HCT116 (cell line): ENCODE data around the gene MTM1. TPM values are rescaled to one million over a fixed set of nuclear protein-coding genes. Genes with fewer than 3 reads are reported as not detected.

ENCODE experiments used
- ATAC-seq: fragments of 200-7000 bp; cut with Tn5 transposase; 2 replicates; pipeline ENCODE4 v1.9.1; 2020; ENCODE audit warnings: mild to moderate bottlenecking, moderate library complexity
- BruUV-seq: library from RNA; stranded (reverse); fragments of 400-500 nt; replicated peaks from 2 replicates; lab custom pipeline; 2021; lab: Mats Ljungman, UMichigan
- CTCF ChIA-PET: fragments of 300-600 bp; sonication (Branson Sonifier 250); formaldehyde crosslinking; loops from one replicate; lab custom pipeline; 2021; ENCODE audit warnings: antibody characterized with exemption; lab: Charles Lee
- POLR2A ChIA-PET: fragments of 300-600, 350-600 bp; sonication (Branson Sonifier 250); formaldehyde crosslinking; loops from one replicate; lab custom pipeline; 2021; ENCODE audit warnings: antibody characterized with exemption; lab: Charles Lee
- RAD21 ChIA-PET, 2 experiments: fragments of 300-600 bp; sonication (Branson Sonifier 250); formaldehyde crosslinking; loops; one replicate each; lab custom pipeline; 2023; ENCODE audit warnings: low total read pairs in 2 of 2; ENCODE audit not compliant: uncharacterized antibody in 2 of 2, unreplicated experiment in 2 of 2, low non-redundant PET in 1 of 2; lab: Charles Lee
- DNase-seq: peaks from one replicate; pipeline ENCODE4 v3.0.0-alpha.2; 2010; ENCODE audit warnings: low read depth, low spot score
- H2AFZ ChIP-seq: fragments of 200-600 bp; shearing (Covaris generic), sonication (generic); 2 replicates; pipeline ENCODE4 v1.6.1; 2017; ENCODE audit warnings: low read depth, mixed run types, mixed read lengths, antibody characterized with exemption, low read length; ENCODE audit not compliant: poor library complexity, severe bottlenecking
- H3K27ac ChIP-seq: 2 replicates; pipeline ENCODE4 v1.5.1; 2012; ENCODE audit warnings: low read depth, low read length
- H3K27me3 ChIP-seq: fragments of 200-600 bp; sonication (generic); 2 replicates; pipeline ENCODE4 v1.6.1; 2016; ENCODE audit warnings: mixed run types, low read length, mixed read lengths; ENCODE audit not compliant: insufficient read depth
- H3K36me3 ChIP-seq, 2 experiments: fragments of 200-500 bp in 1 of 2; fragments of 200-600 bp in 1 of 2; sonication (Bioruptor generic) in 1 of 2; sonication (generic) in 1 of 2; 2 replicates each; pipeline versions ENCODE4 v1.5.1 to v1.6.1; 2014 to 2016; ENCODE audit warnings: low read length in 2 of 2, inconsistent platforms in 1 of 2, mixed read lengths in 1 of 2, mixed run types in 1 of 2; ENCODE audit not compliant: insufficient read depth in 2 of 2, control insufficient read depth in 1 of 2
- H3K4me1 ChIP-seq, 2 experiments: fragments of 200-600 bp in 1 of 2; sonication (generic) in 1 of 2; 2 replicates each; pipeline versions ENCODE4 v1.5.1 to v1.6.1; 2012 to 2017; ENCODE audit warnings: low read length in 2 of 2, inconsistent platforms in 1 of 2, mild to moderate bottlenecking in 1 of 2, mixed read lengths in 1 of 2, mixed run types in 1 of 2, moderate library complexity in 1 of 2; ENCODE audit not compliant: insufficient read depth in 2 of 2, control insufficient read depth in 1 of 2
- H3K4me2 ChIP-seq: fragments of 200-600 bp; sonication (generic); 2 replicates; pipeline ENCODE4 v1.6.1; 2017; ENCODE audit warnings: mixed run types, low read length, mixed read lengths
- H3K4me3 ChIP-seq, 2 experiments: fragments of 200-600 bp in 1 of 2; sonication (generic) in 1 of 2; replicated peaks in 1 of 2; 2 replicates each; pipeline ENCODE4 v1.5.1; 2011 to 2016; ENCODE audit warnings: low read length in 2 of 2, control low read depth in 1 of 2, low read depth in 1 of 2, mild to moderate bottlenecking in 1 of 2, mixed read lengths in 1 of 2, mixed run types in 1 of 2
- H3K79me2 ChIP-seq: fragments of 200-600 bp; sonication (generic); 2 replicates; pipeline ENCODE4 v1.6.1; 2017; ENCODE audit warnings: mild to moderate bottlenecking, mixed run types, low read length, moderate library complexity, mixed read lengths; ENCODE audit not compliant: insufficient read depth
- H3K9ac ChIP-seq: fragments of 200-600 bp; sonication (generic); 2 replicates; pipeline ENCODE4 v1.6.1; 2016; ENCODE audit warnings: low read length, mixed read lengths
- H3K9me2 ChIP-seq: fragments of 200-600 bp; sonication (generic), shearing (Covaris generic); 2 replicates; pipeline ENCODE4 v1.6.1; 2017; ENCODE audit warnings: mixed run types, mild to moderate bottlenecking, moderate library complexity; ENCODE audit not compliant: insufficient read depth
- H3K9me3 ChIP-seq, 2 experiments: fragments of 200-500 bp in 1 of 2; fragments of 200-600 bp in 1 of 2; sonication (Bioruptor generic) in 1 of 2; sonication (generic) in 1 of 2; 2 replicates each; pipeline ENCODE4 v1.6.1; 2014 to 2017; ENCODE audit warnings: low read length in 2 of 2, mixed read lengths in 2 of 2, inconsistent platforms in 1 of 2, low read depth in 1 of 2, mild to moderate bottlenecking in 1 of 2, mixed run types in 1 of 2, moderate library complexity in 1 of 2; ENCODE audit not compliant: control insufficient read depth in 1 of 2, insufficient read depth in 1 of 2
- H4K20me1 ChIP-seq: fragments of 200-600 bp; sonication (generic), shearing (Covaris generic); 2 replicates; pipeline ENCODE4 v1.6.1; 2017; ENCODE audit warnings: mixed run types, mild to moderate bottlenecking, moderate library complexity; ENCODE audit not compliant: insufficient read depth
- CBX3 ChIP-seq: IDR thresholded peaks from 2 replicates; pipeline ENCODE4 v1.6.1; 2012; ENCODE audit warnings: low read depth
- EZH2 ChIP-seq: fragments of 200-600 bp; sonication (generic); IDR thresholded peaks from 2 replicates; pipeline ENCODE4 v1.6.1; 2017; ENCODE audit warnings: antibody characterized with exemption, mixed run types
- EZH2phosphoT487 ChIP-seq: fragments of 200-600 bp; IDR thresholded peaks from 2 replicates; pipeline ENCODE4 v1.6.1; 2018; ENCODE audit warnings: antibody characterized with exemption, borderline replicate concordance
- FOSL1 ChIP-seq: IDR thresholded peaks from 2 replicates; pipeline ENCODE4 v1.6.1; 2012; ENCODE audit warnings: low read depth
- POLR2AphosphoS5 ChIP-seq: IDR thresholded peaks from 2 replicates; pipeline ENCODE4 v1.6.1; 2011; ENCODE audit warnings: mild to moderate bottlenecking, low read depth, low read length, moderate library complexity
- SIN3A ChIP-seq: IDR thresholded peaks from 2 replicates; pipeline ENCODE4 v1.6.1; 2012; ENCODE audit warnings: low read depth
- SRF ChIP-seq: IDR thresholded peaks from 2 replicates; pipeline ENCODE4 v1.6.1; 2012; ENCODE audit warnings: low read depth
- intact Hi-C: fragments of 100-400 bp; cut with micrococcal nuclease; formaldehyde crosslinking; loops from 2 replicates; pipeline ENCODE4 v1.10.0; 2022
- total RNA-seq: library from RNA; stranded (reverse); gene quantifications from one replicate; pipeline ENCODE4 v1.2.1, GENCODE V29; 2021; ENCODE audit not compliant: unreplicated experiment
- TF ChIP-seq, protein P1 (sequence below): IDR thresholded peaks from 2 replicates; pipeline ENCODE4 v1.6.1; 2012; ENCODE audit warnings: low read depth

MTM1 gene
- total RNA-seq, 1 experiment from 2014 or later = 6.5 TPM

DNA sequence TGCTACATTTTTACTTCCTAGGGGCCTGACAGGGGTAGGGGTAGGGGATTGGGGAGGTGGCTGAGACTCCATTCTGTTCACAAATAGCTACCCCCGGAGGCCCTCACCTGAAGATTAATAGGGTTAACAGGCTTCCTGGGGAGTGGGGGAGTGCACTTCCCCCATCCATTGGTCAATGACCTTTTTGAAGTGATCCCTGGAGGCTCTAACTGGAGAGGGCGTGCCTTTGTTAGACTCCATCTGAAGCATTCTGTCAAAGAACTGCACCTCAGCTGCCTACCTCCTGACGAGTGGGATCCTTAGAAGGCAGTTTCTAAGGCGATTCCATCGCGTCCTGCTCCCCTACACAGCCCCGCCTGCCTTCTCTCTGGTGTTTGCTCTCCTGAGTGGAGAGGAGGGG lies 10.0 kb upstream of the MTM1 start:
- Histone ChIP-seq H3K4me2 (no peak overlapping the region), H3K9me2 (no peaks in the 10 kb centered on the region), H3K4me1 (no peaks in the 10 kb centered on the region), H3K9me3 (no peaks in the 10 kb centered on the region), H3K27me3 (no peaks in the 10 kb centered on the region), H3K79me2 (no peaks in the 10 kb centered on the region), H4K20me1 (no peaks in the 10 kb centered on the region), H3K4me3 (no peak overlapping the region), H3K27ac (no peak overlapping the region), H3K9ac (no peak overlapping the region), H3K36me3 (no peaks in the 10 kb centered on the region), H2AFZ (no peak overlapping the region)
- no TSS peak for BruUV-seq
- intact Hi-C loops = no loop called here
- ChIA-PET CTCF (no interaction called here), POLR2A (no interaction called here), RAD21 (no interaction called here)
- ATAC-seq (no peak), DNase-seq (no peak)
- TF ChIP-seq EZH2phosphoT487 (no peak), SIN3A (no peak), CBX3 (no peak), POLR2AphosphoS5 (no peak), FOSL1 (no peak), EZH2 (no peak), SRF (no peak)
- TF ChIP-seq, protein P1, sequence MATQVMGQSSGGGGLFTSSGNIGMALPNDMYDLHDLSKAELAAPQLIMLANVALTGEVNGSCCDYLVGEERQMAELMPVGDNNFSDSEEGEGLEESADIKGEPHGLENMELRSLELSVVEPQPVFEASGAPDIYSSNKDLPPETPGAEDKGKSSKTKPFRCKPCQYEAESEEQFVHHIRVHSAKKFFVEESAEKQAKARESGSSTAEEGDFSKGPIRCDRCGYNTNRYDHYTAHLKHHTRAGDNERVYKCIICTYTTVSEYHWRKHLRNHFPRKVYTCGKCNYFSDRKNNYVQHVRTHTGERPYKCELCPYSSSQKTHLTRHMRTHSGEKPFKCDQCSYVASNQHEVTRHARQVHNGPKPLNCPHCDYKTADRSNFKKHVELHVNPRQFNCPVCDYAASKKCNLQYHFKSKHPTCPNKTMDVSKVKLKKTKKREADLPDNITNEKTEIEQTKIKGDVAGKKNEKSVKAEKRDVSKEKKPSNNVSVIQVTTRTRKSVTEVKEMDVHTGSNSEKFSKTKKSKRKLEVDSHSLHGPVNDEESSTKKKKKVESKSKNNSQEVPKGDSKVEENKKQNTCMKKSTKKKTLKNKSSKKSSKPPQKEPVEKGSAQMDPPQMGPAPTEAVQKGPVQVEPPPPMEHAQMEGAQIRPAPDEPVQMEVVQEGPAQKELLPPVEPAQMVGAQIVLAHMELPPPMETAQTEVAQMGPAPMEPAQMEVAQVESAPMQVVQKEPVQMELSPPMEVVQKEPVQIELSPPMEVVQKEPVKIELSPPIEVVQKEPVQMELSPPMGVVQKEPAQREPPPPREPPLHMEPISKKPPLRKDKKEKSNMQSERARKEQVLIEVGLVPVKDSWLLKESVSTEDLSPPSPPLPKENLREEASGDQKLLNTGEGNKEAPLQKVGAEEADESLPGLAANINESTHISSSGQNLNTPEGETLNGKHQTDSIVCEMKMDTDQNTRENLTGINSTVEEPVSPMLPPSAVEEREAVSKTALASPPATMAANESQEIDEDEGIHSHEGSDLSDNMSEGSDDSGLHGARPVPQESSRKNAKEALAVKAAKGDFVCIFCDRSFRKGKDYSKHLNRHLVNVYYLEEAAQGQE = no peak
